ENCODE measurements around the gene TRIM28. TPM values are rescaled to one million over a fixed set of nuclear protein-coding genes. Genes with fewer than 3 reads are reported as not detected.

Gene TRIM28
- polyA plus RNA-seq, 1 donor from 2014 or later, result 256 TPM

GRCh38 chr19:58516246-58516836, 27.5 kb upstream of the TRIM28 start:
- Histone ChIP-seq H3K9me3 (ENCODE audit: low read length) (no peaks in the 10 kb centered on the region), H3K36me3 (ENCODE audit: insufficient read depth, low read length) (no peaks in the 10 kb centered on the region), H3K9me2 (ENCODE audit: insufficient read depth, low read length) (no peaks in the 10 kb centered on the region), H3K9ac (ENCODE audit: low read length) (no peak overlapping the region), H3K27ac (ENCODE audit: low read length) (no peak overlapping the region), H2AFZ (ENCODE audit: low read depth, low read length) (no peak overlapping the region), H3K4me3 (ENCODE audit: low read length) (no peak overlapping the region), H3F3A (ENCODE audit: insufficient read depth, low read length, poor library complexity, severe bottlenecking) (peaks cover 7% of the 10 kb centered on the region), H3K4me2 (ENCODE audit: low read length) (no peak overlapping the region), H4K20me1 (ENCODE audit: insufficient read depth) (no peaks in the 10 kb centered on the region), H3K79me2 (replicated peaks; ENCODE audit: insufficient read depth, low read length) (peaks cover 13% of the 10 kb centered on the region), H3K27me3 (ENCODE audit: insufficient read depth, low read depth, low read length) (no peaks in the 10 kb centered on the region)
- TF ChIP-seq SMC3 (conservative IDR thresholded peaks at IDR 0.05; ENCODE audit: poor library complexity) (no peak), POLR2AphosphoS5 (IDR thresholded peaks at IDR 0.05) (no peak), EP300 (conservative IDR thresholded peaks at IDR 0.05; ENCODE audit: poor library complexity, severe bottlenecking) (no peak), TAF1 (IDR thresholded peaks at IDR 0.05; ENCODE audit: low read depth) (no peak), MXI1 (conservative IDR thresholded peaks at IDR 0.05; ENCODE audit: poor library complexity, severe bottlenecking) (no peak), RAD21 (conservative IDR thresholded peaks at IDR 0.05) (no peak), CTCF (IDR thresholded peaks at IDR 0.05; ENCODE audit: poor library complexity, severe bottlenecking) (no peak), REST (IDR thresholded peaks at IDR 0.05; ENCODE audit: borderline replicate concordance) (no peak), EZH2 (IDR thresholded peaks at IDR 0.05; ENCODE audit: borderline replicate concordance, insufficient read depth, low read length, poor library complexity, severe bottlenecking) (no peak)

GRCh38 chr19:58516964-58517833, 26.7 kb upstream of the TRIM28 start:
- no peak for TF ChIP-seq POLR2AphosphoS5 (IDR thresholded peaks at IDR 0.05)
- no peak for TF ChIP-seq SMC3 (conservative IDR thresholded peaks at IDR 0.05; ENCODE audit: poor library complexity)
- TF ChIP-seq REST (IDR thresholded peaks at IDR 0.05; ENCODE audit: borderline replicate concordance), result no peak
- no peak for TF ChIP-seq EP300 (conservative IDR thresholded peaks at IDR 0.05; ENCODE audit: poor library complexity, severe bottlenecking)
- no peak for TF ChIP-seq TAF1 (IDR thresholded peaks at IDR 0.05; ENCODE audit: low read depth)
- TF ChIP-seq CTCF (IDR thresholded peaks at IDR 0.05; ENCODE audit: poor library complexity, severe bottlenecking), result no peak
- no peak for TF ChIP-seq EZH2 (IDR thresholded peaks at IDR 0.05; ENCODE audit: borderline replicate concordance, insufficient read depth, low read length, poor library complexity, severe bottlenecking)
- no peak for TF ChIP-seq RAD21 (conservative IDR thresholded peaks at IDR 0.05)
- TF ChIP-seq MXI1 (conservative IDR thresholded peaks at IDR 0.05; ENCODE audit: poor library complexity, severe bottlenecking), result no peak
- Histone ChIP-seq H3K79me2 (replicated peaks; ENCODE audit: insufficient read depth, low read length) (peaks cover 13% of the 10 kb centered on the region), H3K4me3 (ENCODE audit: low read length) (no peak overlapping the region), H3K9me3 (ENCODE audit: low read length) (no peaks in the 10 kb centered on the region), H3K9ac (ENCODE audit: low read length) (no peak overlapping the region), H4K20me1 (ENCODE audit: insufficient read depth) (no peaks in the 10 kb centered on the region), H3K4me2 (ENCODE audit: low read length) (no peak overlapping the region), H3F3A (ENCODE audit: insufficient read depth, low read length, poor library complexity, severe bottlenecking) (peaks cover 7% of the 10 kb centered on the region), H3K27ac (ENCODE audit: low read length) (no peak overlapping the region), H3K36me3 (ENCODE audit: insufficient read depth, low read length) (no peaks in the 10 kb centered on the region), H3K9me2 (ENCODE audit: insufficient read depth, low read length) (no peaks in the 10 kb centered on the region), H3K27me3 (ENCODE audit: insufficient read depth, low read depth, low read length) (no peaks in the 10 kb centered on the region), H2AFZ (ENCODE audit: low read depth, low read length) (no peak overlapping the region)
